ENCODE results near the gene COL8A1.

Gene COL8A1

GRCh38 chr3:99761415-99762165 lies 123.2 kb downstream of the COL8A1 start:
- DNase-seq (ENCODE audit: low read depth), result no peak

GRCh38 chr3:99762901-99763300 lies 124.5 kb downstream of the COL8A1 start:
- DNase-seq (ENCODE audit: low read depth), result no peak

GRCh38 chr3:99764377-99764776 lies 126.0 kb downstream of the COL8A1 start:
- DNase-seq (ENCODE audit: low read depth), result no peak

- no peak for DNase-seq (ENCODE audit: low read depth)
Observed at GRCh38 chr3:99765042-99765942, 126.9 kb downstream of the COL8A1 start.

GRCh38 chr3:99767291-99767690 lies 128.9 kb downstream of the COL8A1 start:
- no peak for DNase-seq (ENCODE audit: low read depth)

- no peak for DNase-seq (ENCODE audit: low read depth)
Observed at GRCh38 chr3:99768126-99768525, 129.7 kb downstream of the COL8A1 start.

GRCh38 chr3:99768808-99769501 lies 130.6 kb downstream of the COL8A1 start:
- no peak for DNase-seq (ENCODE audit: low read depth)

- DNase-seq (ENCODE audit: low read depth), result no peak
Observed at GRCh38 chr3:99772171-99772570, 133.8 kb downstream of the COL8A1 start.

- no peak for DNase-seq (ENCODE audit: low read depth)
Observed at GRCh38 chr3:99772671-99773070, 134.3 kb downstream of the COL8A1 start.

GRCh38 chr3:99774467-99774866 lies 136.1 kb downstream of the COL8A1 start:
- DNase-seq (ENCODE audit: low read depth), result no peak

GRCh38 chr3:99776516-99777209 lies 138.3 kb downstream of the COL8A1 start:
- no peak for DNase-seq (ENCODE audit: low read depth)

- DNase-seq (ENCODE audit: low read depth), result no peak
Observed at GRCh38 chr3:99777210-99777549, 138.8 kb downstream of the COL8A1 start.

- DNase-seq (ENCODE audit: low read depth), result no peak
Observed at GRCh38 chr3:99777708-99778107, 139.3 kb downstream of the COL8A1 start.

- DNase-seq (ENCODE audit: low read depth), result no peak
Observed at GRCh38 chr3:99780749-99781148, 142.4 kb downstream of the COL8A1 start.

GRCh38 chr3:99781761-99782160 lies 143.4 kb downstream of the COL8A1 start:
- no peak for DNase-seq (ENCODE audit: low read depth)

- DNase-seq (ENCODE audit: low read depth), result no peak
Observed at GRCh38 chr3:99783011-99783573, 144.7 kb downstream of the COL8A1 start.

- DNase-seq (ENCODE audit: low read depth), result no peak
Observed at GRCh38 chr3:99789011-99789721, 150.8 kb downstream of the COL8A1 start.

GRCh38 chr3:99794485-99794884 lies 156.1 kb downstream of the COL8A1 start:
- DNase-seq (ENCODE audit: low read depth), result no peak

- DNase-seq (ENCODE audit: low read depth), result no peak
Observed at GRCh38 chr3:99795573-99795972, 157.2 kb downstream of the COL8A1 start.

- DNase-seq (ENCODE audit: low read depth), result no peak
Observed at GRCh38 chr3:99799422-99799821, 161.0 kb downstream of the COL8A1 start.

GRCh38 chr3:99803297-99803696 lies 164.9 kb downstream of the COL8A1 start:
- DNase-seq (ENCODE audit: low read depth), result no peak
